NCI-H226 (cell line): ENCODE results near the gene LMNA.
"Not testable (repeated sequence)": the region's sequence is repeated elsewhere in the genome, so short reads cannot be mapped to it uniquely, and the experiment has no call there.

Experiments used
- DNase-seq: peaks from one replicate; pipeline ENCODE4 v3.0.0-alpha.2; 2015

The LMNA gene

GRCh38 chr1:156164125-156164831 lies 49.8 kb downstream of the LMNA start:
- DNase-seq, result no peak

- DNase-seq, result no peak
Measured at GRCh38 chr1:156165083-156165482, 50.6 kb downstream of the LMNA start.

- no peak for DNase-seq
Measured at GRCh38 chr1:156167536-156167935, 53.0 kb downstream of the LMNA start.

GRCh38 chr1:156172696-156173470 lies 58.4 kb downstream of the LMNA start:
- DNase-seq, result no peak

GRCh38 chr1:156176610-156177210 lies 62.2 kb downstream of the LMNA start:
- no peak for DNase-seq

GRCh38 chr1:156177919-156178654 lies 63.6 kb downstream of the LMNA start:
- no peak for DNase-seq

- DNase-seq, result no peak
Measured at GRCh38 chr1:156180471-156180870, 66.0 kb downstream of the LMNA start.

GRCh38 chr1:156181391-156181924 lies 66.9 kb downstream of the LMNA start:
- DNase-seq, result not testable (repeated sequence)

- DNase-seq, result not testable (repeated sequence)
Measured at GRCh38 chr1:156182010-156182779, 67.7 kb downstream of the LMNA start.

GRCh38 chr1:156186347-156187177 lies 72.1 kb downstream of the LMNA start:
- not testable (repeated sequence) for DNase-seq
